Jurkat, Clone E6-1 (cell line): ENCODE results near the gene MAL.

ENCODE experiments used
- DNase-seq: peaks from one replicate; pipeline ENCODE4 v3.0.0-alpha.2; 2011; ENCODE audit warnings: low read depth, low spot score
- H3K4me3 ChIP-seq: 2 replicates; pipeline ENCODE4 v1.5.1; 2011; ENCODE audit warnings: mild to moderate bottlenecking, low read length, control low read depth, moderate library complexity

MAL gene

GRCh38 chr2:94995553-94996304, 29.8 kb upstream of the MAL start:
- no peak for DNase-seq
- H3K4me3 ChIP-seq: no peak overlapping the region

GRCh38 chr2:94996305-94997100, 29.0 kb upstream of the MAL start:
- no peak overlapping the region for H3K4me3 ChIP-seq
- DNase-seq: no peak

- DNase-seq: no peak
- no peak overlapping the region for H3K4me3 ChIP-seq
Observed at GRCh38 chr2:94997981-94998930, 27.3 kb upstream of the MAL start.

- no peak overlapping the region for H3K4me3 ChIP-seq
Observed at GRCh38 chr2:94999431-94999883, 26.1 kb upstream of the MAL start.

GRCh38 chr2:95001051-95001562, 24.4 kb upstream of the MAL start:
- DNase-seq: no peak
- no peak overlapping the region for H3K4me3 ChIP-seq

More at GRCh38 chr2:94999431-94999883, 26.1 kb upstream of the MAL start:
- DNase-seq: no peak

GRCh38 chr2:95001701-95002100, 23.8 kb upstream of the MAL start:
- H3K4me3 ChIP-seq: no peak overlapping the region
- DNase-seq: no peak

- no peak overlapping the region for H3K4me3 ChIP-seq
Observed at GRCh38 chr2:95002498-95002897, 23.0 kb upstream of the MAL start.

GRCh38 chr2:95004287-95004686, 21.2 kb upstream of the MAL start:
- DNase-seq: no peak

More at GRCh38 chr2:95002498-95002897, 23.0 kb upstream of the MAL start:
- no peak for DNase-seq

GRCh38 chr2:95004711-95005110, 20.8 kb upstream of the MAL start:
- no peak for DNase-seq
- H3K4me3 ChIP-seq: no peak overlapping the region

More at GRCh38 chr2:95004287-95004686, 21.2 kb upstream of the MAL start:
- H3K4me3 ChIP-seq: no peak overlapping the region

- DNase-seq: no peak
- no peak overlapping the region for H3K4me3 ChIP-seq
Observed at GRCh38 chr2:95005726-95006125, 19.8 kb upstream of the MAL start.

GRCh38 chr2:95006588-95006987, 18.9 kb upstream of the MAL start:
- no peak for DNase-seq

GRCh38 chr2:95007031-95007609, 18.4 kb upstream of the MAL start:
- DNase-seq: no peak
- no peak overlapping the region for H3K4me3 ChIP-seq

More at GRCh38 chr2:95006588-95006987, 18.9 kb upstream of the MAL start:
- no peak overlapping the region for H3K4me3 ChIP-seq

GRCh38 chr2:95007822-95008221, 17.7 kb upstream of the MAL start:
- no peak overlapping the region for H3K4me3 ChIP-seq
- DNase-seq: no peak

GRCh38 chr2:95008306-95008705, 17.2 kb upstream of the MAL start:
- no peak overlapping the region for H3K4me3 ChIP-seq
- no peak for DNase-seq

- no peak overlapping the region for H3K4me3 ChIP-seq
- no peak for DNase-seq
Observed at GRCh38 chr2:95008996-95009395, 16.5 kb upstream of the MAL start.

- DNase-seq: no peak
- no peak overlapping the region for H3K4me3 ChIP-seq
Observed at GRCh38 chr2:95009412-95009811, 16.1 kb upstream of the MAL start.

- no peak for DNase-seq
- H3K4me3 ChIP-seq: no peak overlapping the region
Observed at GRCh38 chr2:95010126-95010525, 15.4 kb upstream of the MAL start.

GRCh38 chr2:95010718-95011117, 14.8 kb upstream of the MAL start:
- H3K4me3 ChIP-seq: no peak overlapping the region
- no peak for DNase-seq
